Left lung (tissue), 10 donors: ENCODE results near the gene ADIG. TPM values are rescaled to one million over a fixed set of nuclear protein-coding genes. Genes with fewer than 3 reads are reported as not detected.
A peak's percentile ranks its signal among the peaks of the same experiment; 100 is the strongest.

Experiments
- ATAC-seq: fragments of 200-7000 bp; cut with Tn5 transposase; one replicate; pipeline ENCODE4 v1.9.1; 2020; ENCODE audit warnings: moderate library complexity
- DNase-seq, 4 donors: peaks; one replicate each; pipeline ENCODE4 v3.0.0-alpha.2; 2013 to 2020
- H3K27ac ChIP-seq, 2 donors: fragments of 200-600 bp; sonication (generic) in 1 of 2; one replicate each; pipeline versions ENCODE4 v1.5.0 to v1.8.0; 2020 to 2021
- H3K27me3 ChIP-seq, 2 donors: fragments of 200-600 bp; sonication (generic) in 1 of 2; one replicate each; pipeline versions ENCODE4 v1.5.0 to v1.8.0; 2020 to 2021
- H3K36me3 ChIP-seq, 2 donors: fragments of 200-600 bp; sonication (generic) in 1 of 2; one replicate each; pipeline versions ENCODE4 v1.5.0 to v1.8.0; 2020 to 2021
- H3K4me1 ChIP-seq, 2 donors: fragments of 200-600 bp; one replicate each; pipeline ENCODE4 v1.8.0; 2021
- H3K4me3 ChIP-seq, 2 donors: fragments of 200-600 bp; sonication (generic) in 1 of 2; one replicate each; pipeline versions ENCODE4 v1.5.0 to v1.8.0; 2020 to 2021; ENCODE audit warnings: mild to moderate bottlenecking in 1 of 2
- H3K9me3 ChIP-seq, 2 donors: fragments of 200-600 bp; sonication (generic) in 1 of 2; one replicate each; pipeline versions ENCODE4 v1.5.0 to v1.8.0; 2020 to 2021
- intact Hi-C, 2 donors: fragments of 100-400 bp; cut with DNase I; formaldehyde crosslinking; loops; one replicate each; pipeline versions ENCODE4 v1.11.2 to v1.14.2; 2022
- polyA plus RNA-seq, 6 donors: library from polyadenylated mRNA; unstranded; fragments of 120-200 nt; gene quantifications; one replicate each; pipeline ENCODE4 v1.2.1, GENCODE V29; 2013; ENCODE audit not compliant: insufficient read length in 6 of 6
- total RNA-seq, 2 donors: library from RNA; stranded (reverse); fragmentation: NEBNext Ultra II Directional; extraction: Animal tissue kit (Norgen Biotek cat#: 25700); gene quantifications; one replicate each; pipeline ENCODE4 v1.2.1, GENCODE V29; 2021
- TF ChIP-seq, protein P1 (sequence below), 2 donors: fragments of 200-600 bp; sonication (generic) in 1 of 2; IDR thresholded peaks; one replicate each; pipeline versions ENCODE4 v1.5.0 to v1.8.0; 2021; ENCODE audit warnings: antibody characterized with exemption in 2 of 2
- donor health status: DM: no; HTN: yes; CAD: no.
- donor health status: DM: no; HTN: no; CAD: no.

Gene ADIG
- total and polyA plus RNA-seq, 8 donors = not detected

DNA sequence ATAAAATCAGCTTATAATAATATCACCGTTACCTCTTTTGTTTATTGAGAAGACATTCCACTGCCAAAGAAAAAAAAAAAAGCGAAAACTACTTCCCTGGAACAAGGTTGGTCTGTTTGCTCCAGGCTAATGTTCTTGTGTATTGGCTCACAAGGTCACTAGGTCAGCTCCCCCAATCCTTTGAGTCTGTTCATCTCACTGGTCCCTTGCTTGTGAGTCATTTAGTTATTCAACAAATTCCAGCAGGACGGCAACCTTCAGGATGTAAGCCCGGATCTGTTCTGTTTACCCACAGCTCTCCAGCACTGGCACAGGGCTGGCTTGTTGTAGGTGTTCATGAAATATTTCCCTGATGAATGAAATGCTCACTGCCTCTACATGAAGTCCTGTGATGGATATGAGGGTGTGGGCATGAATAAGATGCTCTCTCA is 23.9 kb downstream of the ADIG start:
- intact Hi-C loops = no loop called here
- Histone ChIP-seq H3K4me1 (no peaks in the 10 kb centered on the region), H3K27ac (no peak overlapping the region), H3K36me3 (no peaks in the 10 kb centered on the region), H3K9me3 (no peaks in the 10 kb centered on the region), H3K4me3 (no peak overlapping the region), H3K27me3 (peaks cover 20 to 71% of the 10 kb centered on the region in 2 donors)
- ATAC-seq = peak; percentile 85
- no peak for DNase-seq
- TF ChIP-seq, protein P1, sequence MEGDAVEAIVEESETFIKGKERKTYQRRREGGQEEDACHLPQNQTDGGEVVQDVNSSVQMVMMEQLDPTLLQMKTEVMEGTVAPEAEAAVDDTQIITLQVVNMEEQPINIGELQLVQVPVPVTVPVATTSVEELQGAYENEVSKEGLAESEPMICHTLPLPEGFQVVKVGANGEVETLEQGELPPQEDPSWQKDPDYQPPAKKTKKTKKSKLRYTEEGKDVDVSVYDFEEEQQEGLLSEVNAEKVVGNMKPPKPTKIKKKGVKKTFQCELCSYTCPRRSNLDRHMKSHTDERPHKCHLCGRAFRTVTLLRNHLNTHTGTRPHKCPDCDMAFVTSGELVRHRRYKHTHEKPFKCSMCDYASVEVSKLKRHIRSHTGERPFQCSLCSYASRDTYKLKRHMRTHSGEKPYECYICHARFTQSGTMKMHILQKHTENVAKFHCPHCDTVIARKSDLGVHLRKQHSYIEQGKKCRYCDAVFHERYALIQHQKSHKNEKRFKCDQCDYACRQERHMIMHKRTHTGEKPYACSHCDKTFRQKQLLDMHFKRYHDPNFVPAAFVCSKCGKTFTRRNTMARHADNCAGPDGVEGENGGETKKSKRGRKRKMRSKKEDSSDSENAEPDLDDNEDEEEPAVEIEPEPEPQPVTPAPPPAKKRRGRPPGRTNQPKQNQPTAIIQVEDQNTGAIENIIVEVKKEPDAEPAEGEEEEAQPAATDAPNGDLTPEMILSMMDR (IDR thresholded peaks at IDR 0.05) = no peak

DNA sequence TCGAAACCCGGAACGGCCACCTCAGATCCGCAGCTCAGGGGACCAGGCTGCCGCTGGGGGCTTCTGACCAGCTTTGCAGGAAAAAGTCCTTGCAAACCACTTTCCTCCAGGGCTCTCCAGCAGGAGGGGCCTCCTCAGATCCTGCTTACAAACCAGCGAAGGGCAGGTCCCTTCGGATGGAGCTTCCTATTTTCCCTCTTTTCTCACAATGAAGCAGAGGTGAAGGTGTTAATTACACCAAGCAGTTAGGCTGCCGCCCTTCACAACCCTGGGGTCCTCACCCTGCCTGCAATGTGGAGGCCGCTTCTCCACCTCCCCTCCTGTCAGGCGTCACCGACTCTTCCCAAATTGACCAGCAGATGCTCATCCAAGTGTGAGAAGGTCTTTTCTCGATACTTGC is 26.4 kb downstream of the ADIG start:
- DNase-seq (no peak), ATAC-seq (no peak)
- Histone ChIP-seq H3K27me3 (peaks cover 4 to 49% of the 10 kb centered on the region in 2 donors), H3K36me3 (no peaks in the 10 kb centered on the region), H3K27ac (no peak overlapping the region), H3K9me3 (no peaks in the 10 kb centered on the region), H3K4me1 (no peaks in the 10 kb centered on the region), H3K4me3 (no peak overlapping the region)
- intact Hi-C loops = no loop called here
- TF ChIP-seq, protein P1 (IDR thresholded peaks at IDR 0.05) = no peak

DNA sequence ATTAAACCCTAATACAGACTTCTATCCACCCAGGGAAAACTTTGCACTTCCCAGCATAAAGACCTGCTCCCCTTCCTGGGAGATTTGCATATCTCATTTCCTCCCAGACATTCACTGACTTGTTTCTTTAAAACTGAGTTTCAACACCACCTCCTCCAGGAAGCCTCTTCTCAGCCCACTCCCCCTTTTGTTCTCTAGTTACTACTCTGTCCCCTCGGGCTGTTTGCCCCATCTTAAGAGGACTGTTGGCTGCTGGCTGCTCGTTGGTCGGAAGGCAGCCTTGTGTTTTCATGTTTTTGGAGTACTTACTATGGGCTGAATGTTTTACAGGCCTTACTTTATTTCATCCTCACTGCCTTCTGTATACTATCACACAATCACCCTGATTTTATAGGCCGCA is 27.2 kb downstream of the ADIG start:
- Histone ChIP-seq H3K36me3 (no peaks in the 10 kb centered on the region), H3K9me3 (no peaks in the 10 kb centered on the region), H3K4me1 (no peaks in the 10 kb centered on the region), H3K27ac (no peak overlapping the region), H3K27me3 (peaks cover 0 to 48% of the 10 kb centered on the region in 2 donors), H3K4me3 (no peak overlapping the region)
- ATAC-seq = no peak
- TF ChIP-seq, protein P1 (IDR thresholded peaks at IDR 0.05) = no peak
- no peak for DNase-seq
- intact Hi-C loops = no loop called here

DNA sequence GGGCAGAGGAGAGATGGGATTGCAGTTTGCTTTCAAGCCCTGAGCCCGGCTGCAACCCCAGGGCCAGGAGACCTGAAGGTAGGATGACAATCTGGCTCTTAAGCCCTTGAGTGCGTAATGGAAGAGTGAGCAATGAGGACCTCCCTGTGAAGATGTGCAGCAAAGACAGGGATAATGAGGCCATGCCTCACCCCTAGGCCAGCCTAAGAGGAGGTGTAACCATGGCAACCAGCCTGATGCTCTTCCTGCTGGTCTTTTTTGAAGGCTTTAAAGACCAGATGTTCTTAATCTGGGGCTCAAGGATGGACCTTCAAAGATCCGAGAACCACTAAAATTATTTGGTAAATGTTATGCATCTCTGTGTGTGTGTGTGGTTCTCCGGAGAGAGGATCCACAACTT is 28.8 kb downstream of the ADIG start:
- no peak for ATAC-seq
- DNase-seq = no peak
- Histone ChIP-seq H3K4me3 (no peak overlapping the region), H3K36me3 (no peaks in the 10 kb centered on the region), H3K4me1 (no peaks in the 10 kb centered on the region), H3K27me3 (peaks cover 0 to 33% of the 10 kb centered on the region in 2 donors), H3K9me3 (no peaks in the 10 kb centered on the region), H3K27ac (no peak overlapping the region)
- TF ChIP-seq, protein P1 (IDR thresholded peaks at IDR 0.05) = no peak
- intact Hi-C loops = no loop called here

DNA sequence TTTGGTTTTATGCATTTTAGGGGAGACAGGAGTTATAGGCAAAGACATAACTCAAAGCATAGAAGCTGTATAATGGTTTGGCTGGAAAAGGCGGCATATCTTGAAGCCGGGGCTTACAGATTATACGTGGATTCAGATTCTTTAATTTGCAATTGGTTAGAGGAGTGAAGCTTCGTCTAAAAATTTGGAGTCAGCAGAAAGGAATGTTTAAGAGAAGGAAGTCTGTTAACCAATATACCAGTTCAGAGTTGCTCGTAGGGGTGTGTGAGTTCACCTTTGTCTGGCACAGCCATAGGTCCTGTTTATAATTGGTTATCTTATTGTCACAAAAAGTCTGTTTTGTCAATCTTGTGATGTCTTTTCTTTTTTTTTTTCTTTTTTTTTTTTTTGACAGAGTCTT is 29.5 kb downstream of the ADIG start:
- DNase-seq = no peak
- Histone ChIP-seq H3K27me3 (peaks cover 0 to 30% of the 10 kb centered on the region in 2 donors), H3K27ac (no peak overlapping the region), H3K36me3 (no peaks in the 10 kb centered on the region), H3K4me3 (no peak overlapping the region), H3K4me1 (no peaks in the 10 kb centered on the region), H3K9me3 (no peaks in the 10 kb centered on the region)
- intact Hi-C loops = no loop called here
- ATAC-seq = no peak
- TF ChIP-seq, protein P1 (IDR thresholded peaks at IDR 0.05) = no peak
